K562 (cell line): ENCODE data around the gene RNF43. TPM values are rescaled to one million over a fixed set of nuclear protein-coding genes. Genes with fewer than 3 reads are reported as not detected.

Source experiments
- BACH1 ChIP-seq: fragments of 200-800 bp; sonication (Bioruptor generic); IDR thresholded peaks from 2 replicates; pipeline ENCODE4 v1.6.1; 2016; ENCODE audit warnings: missing genetic modification characterization, missing compliant biosample characterization
- FIP1L1 ChIP-seq: fragments of 200-400 bp; formaldehyde crosslinking; IDR thresholded peaks from 2 replicates; pipeline ENCODE4 v1.6.1; 2018; ENCODE audit warnings: mild to moderate bottlenecking, low read depth, low read length; ENCODE audit not compliant: poor library complexity, severe bottlenecking
- MEF2A ChIP-seq: IDR thresholded peaks from 2 replicates; pipeline ENCODE4 v1.6.1; 2011; ENCODE audit warnings: low read depth, mild to moderate bottlenecking, low read length, moderate library complexity; ENCODE audit not compliant: control insufficient read depth
- NBN ChIP-seq: fragments of 450-650 bp; IDR thresholded peaks from 2 replicates; pipeline ENCODE4 v1.6.1; 2016; ENCODE audit warnings: low read depth, mild to moderate bottlenecking
- PTRF ChIP-seq: fragments of 450-650 bp; IDR thresholded peaks from 2 replicates; pipeline ENCODE4 v1.6.1; 2016; ENCODE audit warnings: mild to moderate bottlenecking, missing genetic modification characterization, missing compliant biosample characterization
- PYGO2 ChIP-seq: fragments of 450-650 bp; IDR thresholded peaks from 2 replicates; pipeline ENCODE4 v1.6.1; 2016; ENCODE audit warnings: mild to moderate bottlenecking, missing genetic modification characterization, moderate library complexity, missing compliant biosample characterization
- SNIP1 ChIP-seq: fragments of 450-650 bp; IDR thresholded peaks from 2 replicates; pipeline ENCODE4 v1.7.1; 2017; ENCODE audit warnings: low read depth, mild to moderate bottlenecking
- SPI1 ChIP-seq: IDR thresholded peaks from 2 replicates; pipeline ENCODE4 v1.6.1; 2011; ENCODE audit warnings: low read depth, low read length, control low read depth, borderline replicate concordance
- TEAD1 ChIP-seq, 2 experiments: fragments of 450-650 bp in 1 of 2; sonication (generic) in 1 of 2; formaldehyde crosslinking; IDR thresholded peaks; 2 replicates each; pipeline versions ENCODE4 v1.4.0 to v1.8.0; 2020 to 2022; ENCODE audit warnings: mild to moderate bottlenecking in 2 of 2, missing genetic modification reagents in 1 of 2
- YY1 ChIP-seq, 3 experiments: IDR thresholded peaks; 2 replicates each; pipeline ENCODE4 v1.6.1; 2011; ENCODE audit warnings: low read length in 2 of 3, mild to moderate bottlenecking in 2 of 3, moderate library complexity in 2 of 3, borderline replicate concordance in 1 of 3, control low read depth in 1 of 3, low read depth in 1 of 3; ENCODE audit not compliant: insufficient read depth in 3 of 3, insufficient replicate concordance in 2 of 3, control insufficient read depth in 1 of 3, insufficient read length in 1 of 3; ENCODE audit errors: extremely low read depth in 1 of 3
- ZNF133 ChIP-seq: fragments of 250-450 bp; sonication (Bioruptor Pico); IDR thresholded peaks from 2 replicates; pipeline ENCODE4 v1.4.0; 2020; ENCODE audit warnings: mild to moderate bottlenecking
- ZNF316 ChIP-seq: fragments of 450-650 bp; IDR thresholded peaks from 2 replicates; pipeline ENCODE4 v1.6.1; 2016
- polyA plus RNA-seq, 8 experiments: library from polyadenylated mRNA; depleted of rRNA in 4 of 8; stranded (reverse) in 5 of 8; unstranded in 3 of 8; fragments of >200 nt; fragmentation: Nextera tagmentation in 2 of 8; fragmentation: Illumina TruSeq in 1 of 8; extraction: Ambion mirVana in 2 of 8; extraction: Trizol in 1 of 8; gene quantifications; 2 replicates each; pipeline versions ENCODE4 v1.2.1 to v1.2.3, GENCODE V29; 2011 to 2014; ENCODE audit warnings: inconsistent platforms in 1 of 8, missing spikeins in 1 of 8
- total RNA-seq, 7 experiments: library from RNA; depleted of rRNA in 6 of 7; stranded (reverse); fragments of >200 nt in 6 of 7; fragmentation: Illumina TruSeq in 2 of 7; extraction: Trizol in 2 of 7; gene quantifications; 2 replicates each; pipeline versions ENCODE4 v1.2.1 to v1.2.3, GENCODE V29; 2011 to 2021; ENCODE audit warnings: low replicate concordance in 1 of 7
- TF ChIP-seq, protein P1 (sequence below): fragments of 450-650 bp; IDR thresholded peaks from 2 replicates; pipeline ENCODE4 v1.6.1; 2016; ENCODE audit warnings: mild to moderate bottlenecking, moderate library complexity
- TF ChIP-seq, protein P2 (sequence below): sonication (generic); IDR thresholded peaks from 2 replicates; pipeline ENCODE4 v1.6.1; 2016

RNF43 gene
- total and polyA plus RNA-seq, 9 of the 15 experiments (the other 6 are each of a cell fraction or from before 2014, with no cell fraction given), result 0.29 to 2.7 (median 1.4) TPM

DNA sequence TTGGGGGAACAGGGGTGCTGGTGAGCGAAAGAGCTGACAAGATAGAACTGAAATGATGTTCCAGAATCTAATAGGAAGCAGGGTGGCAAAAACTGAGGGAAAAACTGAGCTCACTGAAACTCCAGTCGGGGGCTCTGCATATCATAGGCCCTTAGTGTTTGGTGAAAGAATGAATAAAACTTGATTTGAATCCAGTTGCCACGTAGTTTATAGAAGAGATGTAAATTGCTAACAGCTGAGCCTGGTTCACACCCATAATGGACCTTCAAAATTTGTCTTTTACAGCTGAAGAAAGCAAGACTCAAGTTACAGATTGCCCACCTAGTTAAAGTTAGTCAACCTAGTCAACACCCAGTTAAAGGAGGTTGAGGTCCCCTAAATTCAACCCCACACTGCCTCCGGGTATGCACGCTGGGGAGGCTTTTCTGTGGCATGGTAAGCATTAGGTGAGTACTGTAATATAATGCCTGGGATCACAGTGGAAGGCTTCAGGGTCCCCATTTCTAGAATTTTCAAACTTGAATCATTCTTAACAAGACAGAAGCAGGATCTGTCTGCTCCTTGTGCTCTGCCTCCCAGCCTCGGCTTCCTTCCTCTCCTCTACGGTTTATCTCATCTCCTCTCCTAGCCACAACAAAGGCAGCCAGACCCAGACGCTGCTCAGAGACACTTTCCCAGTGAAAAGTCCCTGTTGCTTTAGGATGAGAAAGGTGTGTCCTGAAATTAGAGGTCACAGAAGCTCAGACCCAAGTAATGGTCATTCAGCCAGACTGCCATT is 38.4 kb downstream of the RNF43 start (continued):
- TF ChIP-seq FIP1L1 (no peak), MEF2A (no peak), NBN (peak; percentile 69; the same call in 1 of the 2 replicates), SNIP1 (no peak), ZNF316 (0 out of 2 replicates have a peak, but pooled peaks have one; percentile 4), PTRF (tag) (no peak), ZNF133 (CRISPR knock-in tag) (no peak), PYGO2 (tag) (no peak), BACH1 (tag) (no peak), TEAD1 (CRISPR knock-in tag; IDR thresholded peaks at IDR 0.05) (no peak), SPI1 (peak; percentile 41; the same call in 1 of the 2 replicates), YY1 (IDR thresholded peaks at IDR 0.05; ENCODE audit: borderline replicate concordance in 1 of 3, control insufficient read depth in 1 of 3, extremely low read depth in 1 of 3, insufficient read depth in 3 of 3, insufficient read length in 1 of 3, insufficient replicate concordance in 2 of 3, low read depth in 1 of 3, low read length in 2 of 3) (peak in 1 of 3 experiments; percentile 52)
- TF ChIP-seq, protein P1, sequence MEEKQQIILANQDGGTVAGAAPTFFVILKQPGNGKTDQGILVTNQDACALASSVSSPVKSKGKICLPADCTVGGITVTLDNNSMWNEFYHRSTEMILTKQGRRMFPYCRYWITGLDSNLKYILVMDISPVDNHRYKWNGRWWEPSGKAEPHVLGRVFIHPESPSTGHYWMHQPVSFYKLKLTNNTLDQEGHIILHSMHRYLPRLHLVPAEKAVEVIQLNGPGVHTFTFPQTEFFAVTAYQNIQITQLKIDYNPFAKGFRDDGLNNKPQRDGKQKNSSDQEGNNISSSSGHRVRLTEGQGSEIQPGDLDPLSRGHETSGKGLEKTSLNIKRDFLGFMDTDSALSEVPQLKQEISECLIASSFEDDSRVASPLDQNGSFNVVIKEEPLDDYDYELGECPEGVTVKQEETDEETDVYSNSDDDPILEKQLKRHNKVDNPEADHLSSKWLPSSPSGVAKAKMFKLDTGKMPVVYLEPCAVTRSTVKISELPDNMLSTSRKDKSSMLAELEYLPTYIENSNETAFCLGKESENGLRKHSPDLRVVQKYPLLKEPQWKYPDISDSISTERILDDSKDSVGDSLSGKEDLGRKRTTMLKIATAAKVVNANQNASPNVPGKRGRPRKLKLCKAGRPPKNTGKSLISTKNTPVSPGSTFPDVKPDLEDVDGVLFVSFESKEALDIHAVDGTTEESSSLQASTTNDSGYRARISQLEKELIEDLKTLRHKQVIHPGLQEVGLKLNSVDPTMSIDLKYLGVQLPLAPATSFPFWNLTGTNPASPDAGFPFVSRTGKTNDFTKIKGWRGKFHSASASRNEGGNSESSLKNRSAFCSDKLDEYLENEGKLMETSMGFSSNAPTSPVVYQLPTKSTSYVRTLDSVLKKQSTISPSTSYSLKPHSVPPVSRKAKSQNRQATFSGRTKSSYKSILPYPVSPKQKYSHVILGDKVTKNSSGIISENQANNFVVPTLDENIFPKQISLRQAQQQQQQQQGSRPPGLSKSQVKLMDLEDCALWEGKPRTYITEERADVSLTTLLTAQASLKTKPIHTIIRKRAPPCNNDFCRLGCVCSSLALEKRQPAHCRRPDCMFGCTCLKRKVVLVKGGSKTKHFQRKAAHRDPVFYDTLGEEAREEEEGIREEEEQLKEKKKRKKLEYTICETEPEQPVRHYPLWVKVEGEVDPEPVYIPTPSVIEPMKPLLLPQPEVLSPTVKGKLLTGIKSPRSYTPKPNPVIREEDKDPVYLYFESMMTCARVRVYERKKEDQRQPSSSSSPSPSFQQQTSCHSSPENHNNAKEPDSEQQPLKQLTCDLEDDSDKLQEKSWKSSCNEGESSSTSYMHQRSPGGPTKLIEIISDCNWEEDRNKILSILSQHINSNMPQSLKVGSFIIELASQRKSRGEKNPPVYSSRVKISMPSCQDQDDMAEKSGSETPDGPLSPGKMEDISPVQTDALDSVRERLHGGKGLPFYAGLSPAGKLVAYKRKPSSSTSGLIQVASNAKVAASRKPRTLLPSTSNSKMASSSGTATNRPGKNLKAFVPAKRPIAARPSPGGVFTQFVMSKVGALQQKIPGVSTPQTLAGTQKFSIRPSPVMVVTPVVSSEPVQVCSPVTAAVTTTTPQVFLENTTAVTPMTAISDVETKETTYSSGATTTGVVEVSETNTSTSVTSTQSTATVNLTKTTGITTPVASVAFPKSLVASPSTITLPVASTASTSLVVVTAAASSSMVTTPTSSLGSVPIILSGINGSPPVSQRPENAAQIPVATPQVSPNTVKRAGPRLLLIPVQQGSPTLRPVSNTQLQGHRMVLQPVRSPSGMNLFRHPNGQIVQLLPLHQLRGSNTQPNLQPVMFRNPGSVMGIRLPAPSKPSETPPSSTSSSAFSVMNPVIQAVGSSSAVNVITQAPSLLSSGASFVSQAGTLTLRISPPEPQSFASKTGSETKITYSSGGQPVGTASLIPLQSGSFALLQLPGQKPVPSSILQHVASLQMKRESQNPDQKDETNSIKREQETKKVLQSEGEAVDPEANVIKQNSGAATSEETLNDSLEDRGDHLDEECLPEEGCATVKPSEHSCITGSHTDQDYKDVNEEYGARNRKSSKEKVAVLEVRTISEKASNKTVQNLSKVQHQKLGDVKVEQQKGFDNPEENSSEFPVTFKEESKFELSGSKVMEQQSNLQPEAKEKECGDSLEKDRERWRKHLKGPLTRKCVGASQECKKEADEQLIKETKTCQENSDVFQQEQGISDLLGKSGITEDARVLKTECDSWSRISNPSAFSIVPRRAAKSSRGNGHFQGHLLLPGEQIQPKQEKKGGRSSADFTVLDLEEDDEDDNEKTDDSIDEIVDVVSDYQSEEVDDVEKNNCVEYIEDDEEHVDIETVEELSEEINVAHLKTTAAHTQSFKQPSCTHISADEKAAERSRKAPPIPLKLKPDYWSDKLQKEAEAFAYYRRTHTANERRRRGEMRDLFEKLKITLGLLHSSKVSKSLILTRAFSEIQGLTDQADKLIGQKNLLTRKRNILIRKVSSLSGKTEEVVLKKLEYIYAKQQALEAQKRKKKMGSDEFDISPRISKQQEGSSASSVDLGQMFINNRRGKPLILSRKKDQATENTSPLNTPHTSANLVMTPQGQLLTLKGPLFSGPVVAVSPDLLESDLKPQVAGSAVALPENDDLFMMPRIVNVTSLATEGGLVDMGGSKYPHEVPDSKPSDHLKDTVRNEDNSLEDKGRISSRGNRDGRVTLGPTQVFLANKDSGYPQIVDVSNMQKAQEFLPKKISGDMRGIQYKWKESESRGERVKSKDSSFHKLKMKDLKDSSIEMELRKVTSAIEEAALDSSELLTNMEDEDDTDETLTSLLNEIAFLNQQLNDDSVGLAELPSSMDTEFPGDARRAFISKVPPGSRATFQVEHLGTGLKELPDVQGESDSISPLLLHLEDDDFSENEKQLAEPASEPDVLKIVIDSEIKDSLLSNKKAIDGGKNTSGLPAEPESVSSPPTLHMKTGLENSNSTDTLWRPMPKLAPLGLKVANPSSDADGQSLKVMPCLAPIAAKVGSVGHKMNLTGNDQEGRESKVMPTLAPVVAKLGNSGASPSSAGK, result no peak
- TF ChIP-seq, protein P2, sequence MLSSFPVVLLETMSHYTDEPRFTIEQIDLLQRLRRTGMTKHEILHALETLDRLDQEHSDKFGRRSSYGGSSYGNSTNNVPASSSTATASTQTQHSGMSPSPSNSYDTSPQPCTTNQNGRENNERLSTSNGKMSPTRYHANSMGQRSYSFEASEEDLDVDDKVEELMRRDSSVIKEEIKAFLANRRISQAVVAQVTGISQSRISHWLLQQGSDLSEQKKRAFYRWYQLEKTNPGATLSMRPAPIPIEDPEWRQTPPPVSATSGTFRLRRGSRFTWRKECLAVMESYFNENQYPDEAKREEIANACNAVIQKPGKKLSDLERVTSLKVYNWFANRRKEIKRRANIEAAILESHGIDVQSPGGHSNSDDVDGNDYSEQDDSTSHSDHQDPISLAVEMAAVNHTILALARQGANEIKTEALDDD, result peak; percentile 94
